HG03457 (cell line): ENCODE data around the gene ABHD12.

Source experiments
- ATAC-seq: cut with Tn5 transposase; IDR thresholded peaks from one replicate; pipeline ENCODE4 v1.9.1; 2021; ENCODE audit warnings: moderate number of reproducible peaks; ENCODE audit not compliant: unreplicated experiment

Gene ABHD12

GRCh38 chr20:25280574-25281535 is 109.8 kb downstream of the ABHD12 start:
- no peak for ATAC-seq

GRCh38 chr20:25280051-25280573 is 110.5 kb downstream of the ABHD12 start:
- no peak for ATAC-seq

GRCh38 chr20:25279403-25279802 is 111.2 kb downstream of the ABHD12 start:
- no peak for ATAC-seq

- no peak for ATAC-seq
These were observed 111.8 kb downstream of the ABHD12 start for GRCh38 chr20:25278636-25279361.

- ATAC-seq, result no peak
These were observed 112.6 kb downstream of the ABHD12 start for GRCh38 chr20:25277941-25278521.

- no peak for ATAC-seq
These were observed 113.4 kb downstream of the ABHD12 start for GRCh38 chr20:25277051-25277801.

GRCh38 chr20:25276533-25277050 is 114.0 kb downstream of the ABHD12 start:
- ATAC-seq, result no peak

- no peak for ATAC-seq
These were observed 114.7 kb downstream of the ABHD12 start for GRCh38 chr20:25275813-25276532.

GRCh38 chr20:25274891-25275812 is 115.5 kb downstream of the ABHD12 start:
- ATAC-seq, result no peak

GRCh38 chr20:25274481-25274880 is 116.2 kb downstream of the ABHD12 start:
- no peak for ATAC-seq

- no peak for ATAC-seq
These were observed 116.9 kb downstream of the ABHD12 start for GRCh38 chr20:25273541-25274358.

GRCh38 chr20:25273046-25273445 is 117.6 kb downstream of the ABHD12 start:
- no peak for ATAC-seq

GRCh38 chr20:25272223-25273000 is 118.2 kb downstream of the ABHD12 start:
- ATAC-seq, result no peak

GRCh38 chr20:25271486-25272222 is 119.0 kb downstream of the ABHD12 start:
- no peak for ATAC-seq

- ATAC-seq, result no peak
These were observed 119.8 kb downstream of the ABHD12 start for GRCh38 chr20:25270829-25271251.

GRCh38 chr20:25269833-25270170 is 120.8 kb downstream of the ABHD12 start:
- ATAC-seq, result no peak
